HuH-7 (cell line): Measurements from ENCODE around the gene PTX4.
"Not testable (repeated sequence)": the region's sequence is repeated elsewhere in the genome, so short reads cannot be mapped to it uniquely, and the experiment has no call there.

Experiments used
- DNase-seq: peaks from one replicate; pipeline ENCODE4 v3.0.0; 2011; ENCODE audit warnings: low spot score

The PTX4 gene

DNA sequence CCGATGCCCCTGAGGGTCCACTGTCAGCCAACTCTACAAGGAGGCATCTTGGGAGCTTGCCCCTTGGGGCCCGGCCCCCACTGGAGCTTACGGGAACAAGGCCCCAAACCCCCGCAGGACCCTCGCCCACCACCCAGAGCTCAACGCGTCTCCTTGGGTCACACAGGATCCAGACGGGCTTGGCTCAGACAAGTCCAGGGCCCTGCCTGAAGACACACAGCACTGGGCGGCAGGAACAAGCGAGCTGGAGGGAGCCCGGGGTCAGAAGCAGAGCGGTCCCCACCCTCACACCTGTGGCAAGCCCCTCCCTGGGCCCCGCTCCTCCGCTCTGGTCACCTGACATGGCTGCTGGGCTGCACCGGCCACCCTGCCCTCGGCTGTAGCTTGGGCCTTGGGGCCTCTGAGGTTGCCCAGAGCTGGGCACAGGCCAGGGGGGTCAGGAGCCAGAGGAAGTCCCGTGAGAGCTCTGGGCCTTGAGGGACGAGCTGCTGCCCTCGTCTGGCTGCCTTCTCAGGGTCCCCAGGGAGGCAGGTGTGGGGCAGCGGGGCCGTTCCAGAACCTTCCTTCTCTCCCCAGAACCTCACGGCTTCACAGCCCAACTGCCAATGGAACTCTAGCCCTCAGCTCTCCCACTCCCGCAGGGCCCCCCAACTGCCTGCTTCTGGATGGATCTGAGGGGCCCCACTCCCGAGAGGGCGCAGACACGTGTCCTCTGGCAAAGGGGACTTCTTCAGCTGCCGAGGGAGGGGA, 44.6 kb downstream of the PTX4 start, which contains the start of gene CCDC154:
Gene CCDC154 (minus strand): TSS at position 577 of the 750 bp plus-strand sequence. CDS start 234 bp downstream, at position 343.
- DNase-seq, result no peak

DNA sequence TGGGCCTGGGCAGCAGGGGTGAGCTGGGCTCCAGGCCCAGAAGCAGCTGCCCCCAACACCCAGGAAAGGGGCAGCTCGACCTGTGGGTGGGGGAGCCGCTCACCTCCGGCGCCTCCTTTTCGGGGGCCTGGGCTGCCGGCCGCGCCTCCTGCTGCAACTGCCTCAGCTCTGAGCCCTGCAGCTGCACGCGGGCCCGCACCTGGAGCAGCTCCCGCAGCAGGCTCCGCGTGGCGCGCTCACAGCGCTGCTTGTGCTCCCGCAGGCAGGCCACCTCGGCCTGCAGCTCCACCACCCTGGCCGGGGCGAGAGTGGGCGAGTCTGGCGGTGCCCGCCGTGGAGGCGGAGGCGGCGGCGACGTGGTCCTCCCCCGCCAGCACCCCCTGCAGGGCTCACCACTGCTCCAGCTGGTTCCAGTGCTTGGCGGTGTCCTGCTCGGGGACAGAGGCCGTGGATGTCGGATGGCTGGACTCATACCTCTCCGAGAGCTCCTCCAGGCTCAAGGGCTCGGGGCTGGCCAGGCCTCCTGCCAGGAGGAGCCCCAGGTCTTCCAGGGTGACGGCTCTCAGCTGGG, 45.3 kb downstream of the PTX4 start:
- no peak for DNase-seq

DNA sequence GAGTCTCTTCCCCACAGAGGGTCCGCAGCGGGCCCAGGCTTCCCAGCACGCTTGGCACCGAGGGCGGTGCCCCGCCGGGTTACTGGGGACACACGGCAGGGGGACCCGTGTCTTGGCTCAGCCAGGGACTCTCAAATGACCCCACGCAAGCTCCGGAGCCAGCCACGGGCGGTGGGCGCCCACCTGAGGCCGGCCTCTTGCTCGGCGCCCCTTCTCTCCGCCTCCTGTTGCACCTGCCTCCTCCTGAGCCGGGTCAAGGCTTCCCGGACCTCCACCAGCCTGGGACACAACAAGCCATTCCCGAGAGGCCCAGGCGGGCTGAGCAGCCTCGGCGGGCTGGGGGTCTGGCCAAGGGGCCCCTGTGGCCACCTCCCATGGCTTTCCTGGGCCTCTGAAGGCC, 46.0 kb downstream of the PTX4 start:
- no peak for DNase-seq

DNA sequence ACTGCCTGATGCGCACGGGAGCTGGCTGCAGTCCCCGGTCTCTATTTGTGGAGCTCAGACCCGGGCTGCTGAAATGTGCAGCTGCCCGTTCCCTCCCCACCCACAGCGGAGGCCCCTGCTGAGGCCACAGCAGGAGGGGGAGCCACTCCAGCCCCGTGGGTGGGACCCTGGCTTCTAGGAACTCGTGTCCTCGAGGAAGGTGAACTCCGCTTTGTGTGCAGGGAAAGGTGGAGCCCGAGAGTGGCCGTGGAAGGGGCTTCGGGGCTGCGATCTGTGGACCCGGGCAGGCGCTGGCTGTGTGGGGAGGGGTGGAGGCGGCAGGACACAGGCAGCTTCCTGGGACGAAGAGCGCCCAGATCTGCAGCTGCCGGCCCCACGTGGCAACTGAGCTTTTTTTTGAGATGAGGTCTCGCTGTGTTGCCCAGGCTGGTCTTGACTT, 47.3 kb downstream of the PTX4 start:
- no peak for DNase-seq

DNA sequence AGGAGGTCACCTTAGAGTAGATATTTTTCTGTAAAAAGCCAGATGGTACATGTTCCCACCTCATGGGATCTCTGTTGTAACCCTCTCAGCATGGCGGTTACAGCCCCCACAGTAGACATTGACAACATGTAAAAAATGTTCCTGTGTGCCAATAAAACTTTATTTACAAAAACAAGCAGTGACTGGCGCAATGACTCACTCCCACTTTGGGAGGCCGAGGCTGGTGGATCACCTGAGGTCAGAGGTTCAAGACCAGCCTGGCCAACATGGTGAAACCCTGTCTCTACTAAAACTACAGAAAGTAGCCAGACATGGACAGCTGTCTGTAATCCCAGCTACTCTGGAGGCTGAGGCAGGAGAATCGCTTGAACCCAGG, 49.1 kb downstream of the PTX4 start:
- not testable (repeated sequence) for DNase-seq

DNA sequence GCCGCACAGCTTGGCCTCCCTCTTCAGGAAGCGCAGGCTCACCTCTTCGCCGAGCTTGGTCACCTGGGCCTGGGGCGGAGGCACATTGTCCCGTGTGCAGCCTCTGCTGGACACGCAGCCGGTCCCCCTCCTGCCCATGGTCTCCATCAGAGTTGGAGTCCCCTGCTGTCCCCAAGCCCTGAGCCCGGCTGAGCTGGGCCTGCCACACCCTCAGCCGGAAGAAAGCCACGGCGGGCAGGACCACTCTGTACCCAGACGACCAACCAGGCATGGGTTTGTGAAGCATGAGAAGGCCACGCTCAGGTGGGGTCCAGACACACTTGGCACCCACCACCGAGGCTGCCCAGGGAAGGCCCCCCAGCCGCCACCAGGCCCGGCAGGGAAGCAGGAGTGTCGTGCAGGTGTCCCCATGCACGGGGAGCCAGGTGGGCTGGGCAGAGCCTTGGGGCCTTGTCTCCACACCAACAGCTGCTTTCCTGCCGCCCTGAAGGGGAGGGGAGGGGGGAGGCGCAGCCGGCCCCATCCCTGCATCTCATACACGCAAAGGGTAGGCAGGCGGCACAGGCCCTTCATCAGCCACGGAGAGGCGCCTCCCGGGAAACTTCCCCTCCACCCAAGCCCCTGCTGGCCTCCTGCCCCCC, 49.6 kb downstream of the PTX4 start:
- DNase-seq, result no peak

DNA sequence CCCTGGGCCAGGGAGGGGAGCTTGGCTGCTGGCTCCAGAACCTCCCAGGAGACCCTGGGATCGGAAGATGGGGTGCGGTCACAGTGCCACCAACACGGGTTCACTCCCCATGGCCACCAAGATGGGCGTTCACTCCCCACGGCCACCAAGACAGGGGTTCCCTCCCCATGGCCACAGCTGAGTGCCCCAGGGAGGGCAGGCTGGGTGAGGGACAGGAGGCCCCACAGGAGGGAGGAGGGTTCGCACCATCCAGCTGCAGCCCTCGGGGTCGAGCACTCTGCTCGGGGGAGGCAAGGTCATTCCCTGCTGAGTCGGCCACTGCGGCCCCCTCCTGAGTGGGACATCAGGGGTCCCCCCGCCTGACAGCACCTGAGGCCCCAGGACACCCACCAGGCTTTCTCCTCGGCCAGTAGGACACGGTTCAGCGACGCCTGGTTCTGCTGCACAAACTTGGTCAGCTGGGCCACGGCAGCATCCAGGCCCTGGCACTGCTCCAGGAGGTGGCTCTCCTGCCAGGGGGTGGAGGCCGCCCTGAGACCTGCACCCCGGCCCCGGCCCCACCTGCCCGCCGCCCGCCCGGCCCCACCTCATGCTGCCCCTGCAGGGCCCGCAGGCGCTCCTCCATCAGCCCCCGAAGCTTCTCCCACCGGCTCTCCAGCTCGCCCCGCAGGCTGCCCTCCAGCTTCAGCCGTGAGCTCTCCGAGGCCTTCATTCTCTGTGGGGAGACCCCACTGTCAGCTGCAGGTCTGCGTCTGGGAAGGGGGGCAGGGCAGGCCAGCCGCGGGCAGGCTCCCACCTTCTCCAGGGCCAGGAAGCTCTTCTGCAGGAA, 50.3 kb downstream of the PTX4 start:
- DNase-seq, result no peak

DNA sequence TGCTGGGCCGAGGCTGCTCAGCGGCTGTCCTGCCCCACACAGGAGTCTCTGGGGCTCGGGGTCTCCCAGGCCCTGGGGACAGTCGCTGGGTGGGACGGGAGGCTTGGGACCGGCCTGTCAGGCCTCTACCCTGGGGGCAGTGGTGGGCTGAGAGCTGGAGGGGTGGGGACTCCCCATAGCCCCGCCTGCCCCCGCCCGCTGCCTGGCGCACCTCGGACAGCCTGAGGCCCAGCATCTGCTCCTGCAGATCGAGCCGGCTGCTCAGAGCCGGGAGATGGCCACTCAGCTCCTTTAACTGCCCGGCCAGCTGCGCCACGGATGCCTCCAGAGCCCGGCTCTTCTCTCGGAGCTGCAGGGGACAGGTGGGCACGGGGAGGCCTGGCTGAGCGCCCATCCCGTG, 51.1 kb downstream of the PTX4 start:
- no peak for DNase-seq

DNA sequence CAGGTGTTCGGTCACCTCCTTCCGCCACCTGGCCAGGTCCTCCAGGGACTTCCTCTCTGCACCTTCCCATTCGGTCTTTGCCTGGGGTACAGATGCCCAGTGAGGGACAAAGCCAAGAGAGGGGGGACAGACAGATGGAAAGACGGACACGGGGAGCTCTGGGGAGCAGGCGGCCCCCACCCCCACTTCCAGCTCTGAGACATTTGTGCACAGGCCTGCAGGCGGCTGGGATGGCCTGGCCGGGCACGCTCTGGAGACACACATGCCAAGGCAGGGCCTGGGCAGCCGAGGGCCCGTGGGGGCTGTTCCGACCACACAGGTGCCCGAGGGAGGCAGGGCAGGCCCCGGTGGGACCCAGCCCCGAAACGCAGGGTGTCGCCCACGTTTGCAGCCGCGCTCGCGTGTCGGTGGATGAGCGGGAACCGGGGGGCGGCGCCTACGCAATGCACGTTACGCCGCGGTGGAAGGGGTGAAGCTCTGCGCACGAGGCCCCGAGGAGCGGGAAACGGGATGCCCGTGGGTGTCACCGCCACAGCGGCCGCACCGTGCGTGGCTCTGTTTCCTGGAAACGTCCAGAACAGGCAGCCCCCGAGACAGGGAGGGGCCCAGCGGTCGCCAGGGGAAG, 51.9 kb downstream of the PTX4 start:
- no peak for DNase-seq

DNA sequence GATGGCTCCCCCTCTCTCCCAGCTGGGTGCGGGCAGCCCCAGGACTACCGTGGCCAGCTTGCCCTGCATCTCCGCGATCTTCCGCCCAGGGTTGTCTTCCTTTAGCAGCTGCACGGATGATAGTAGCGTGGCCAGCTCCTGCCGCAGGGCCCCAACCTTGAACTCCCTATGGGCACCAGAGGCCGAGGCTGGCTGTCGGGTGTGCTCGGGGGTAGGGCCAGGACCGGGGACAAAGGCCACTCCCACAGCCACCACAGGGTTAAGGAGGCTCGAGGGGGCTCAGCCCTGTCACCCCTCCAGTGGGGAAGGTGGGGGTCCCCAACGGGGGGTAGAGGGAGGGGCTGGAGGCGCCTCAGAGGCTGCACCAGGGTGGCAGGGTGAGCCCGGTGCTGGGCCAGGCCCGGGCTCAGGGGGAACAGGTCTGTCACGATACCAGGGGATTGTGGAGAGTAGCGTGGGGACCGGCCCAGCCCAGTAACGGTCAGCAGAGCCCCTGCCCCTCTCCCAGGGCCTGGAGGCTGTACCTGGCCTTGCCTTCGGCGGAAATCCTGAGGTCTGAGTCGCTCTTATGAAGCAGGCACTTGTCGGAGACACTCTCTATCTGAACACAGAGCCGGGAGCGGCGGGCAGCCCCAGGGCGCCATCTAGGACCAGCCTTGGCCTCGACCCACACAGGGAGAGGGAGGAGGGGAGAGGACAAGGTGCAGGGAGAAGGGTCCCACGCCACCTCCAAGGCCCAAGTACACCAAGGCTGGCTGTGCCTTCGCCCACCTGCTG, 52.6 kb downstream of the PTX4 start:
- peak; percentile 79 for DNase-seq
